MCF 10A (cell line): ENCODE measurements around the gene CHN1. TPM values are rescaled to one million over a fixed set of nuclear protein-coding genes. Genes with fewer than 3 reads are reported as not detected.

ENCODE experiments used
- BruUV-seq: library from RNA; stranded (reverse); fragments of 400-500 nt; replicated peaks from 2 replicates; lab custom pipeline; 2021; lab: Mats Ljungman, UMichigan
- CTCF ChIA-PET: fragments of 300-600 bp; sonication (Branson Sonifier 250); formaldehyde crosslinking; extraction: SDS; loops from one replicate; lab custom pipeline; 2021; ENCODE audit warnings: antibody characterized with exemption, inconsistent platforms; lab: Yijun Ruan, JAX
- POLR2A ChIA-PET: fragments of 300-600, 350-650 bp; sonication (Branson Sonifier 250); formaldehyde crosslinking; extraction: SDS; loops from one replicate; lab custom pipeline; 2020; ENCODE audit warnings: antibody characterized with exemption, inconsistent platforms; lab: Yijun Ruan, JAX
- DNase-seq: peaks from one replicate; pipeline ENCODE4 v3.0.0-alpha.2; 2018; ENCODE audit not compliant: unreplicated experiment
- H3K27ac Mint-ChIP-seq: one replicate; pipeline ENCODE4 v1.8.0; 2022; ENCODE audit warnings: mild to moderate bottlenecking, low read depth, mixed read lengths; ENCODE audit not compliant: unreplicated experiment
- H3K27me3 Mint-ChIP-seq: one replicate; pipeline ENCODE4 v1.8.0; 2022; ENCODE audit warnings: mixed read lengths; ENCODE audit not compliant: insufficient read depth, unreplicated experiment
- H3K36me3 Mint-ChIP-seq: one replicate; pipeline ENCODE4 v1.8.0; 2022; ENCODE audit warnings: mild to moderate bottlenecking, moderate library complexity, mixed read lengths; ENCODE audit not compliant: insufficient read depth, unreplicated experiment
- H3K4me1 Mint-ChIP-seq: one replicate; pipeline ENCODE4 v1.8.0; 2022; ENCODE audit warnings: mixed read lengths; ENCODE audit not compliant: insufficient read depth, unreplicated experiment
- H3K4me3 Mint-ChIP-seq: one replicate; pipeline ENCODE4 v1.8.0; 2022; ENCODE audit warnings: mild to moderate bottlenecking, moderate library complexity, mixed read lengths; ENCODE audit not compliant: unreplicated experiment
- H3K9me3 Mint-ChIP-seq: one replicate; pipeline ENCODE4 v1.8.0; 2022; ENCODE audit warnings: mixed read lengths; ENCODE audit not compliant: unreplicated experiment
- CTCF ChIP-seq: fragments of 200-600 bp; IDR thresholded peaks from one replicate; pipeline ENCODE4 v1.8.0; 2022; ENCODE audit warnings: antibody characterized with exemption, mild to moderate bottlenecking; ENCODE audit not compliant: unreplicated experiment
- intact Hi-C: fragments of 100-400 bp; cut with micrococcal nuclease; formaldehyde crosslinking; loops from 2 replicates; pipeline ENCODE4 v1.14.1; 2022
- total RNA-seq: library from RNA; stranded (reverse); gene quantifications from 2 replicates; pipeline ENCODE4 v1.2.3, GENCODE V29; 2022

The CHN1 gene
- total RNA-seq, 1 experiment from 2014 or later, result 6.0 TPM

GRCh38 chr2:174957050-174957449 lies 48.1 kb downstream of the CHN1 start:
- no peak overlapping the region for H3K4me3 Mint-ChIP-seq
- H3K27me3 Mint-ChIP-seq, result no peaks in the 10 kb centered on the region
- BruUV-seq, result no TSS peak
- ChIA-PET CTCF (no interaction called here), POLR2A (no interaction called here)
- H3K4me1 Mint-ChIP-seq, result no peaks in the 10 kb centered on the region
- no peaks in the 10 kb centered on the region for H3K36me3 Mint-ChIP-seq
- H3K9me3 Mint-ChIP-seq, result no peaks in the 10 kb centered on the region
- intact Hi-C loops, result no loop called here
- no peak for TF ChIP-seq CTCF
- H3K27ac Mint-ChIP-seq, result no peak overlapping the region
- DNase-seq, result no peak

GRCh38 chr2:174952607-174953006 lies 52.6 kb downstream of the CHN1 start:
- no peak for DNase-seq
- Mint-ChIP-seq H3K27me3 (no peaks in the 10 kb centered on the region), H3K9me3 (no peaks in the 10 kb centered on the region), H3K4me1 (peaks cover 6% of the 10 kb centered on the region), H3K4me3 (no peak overlapping the region), H3K36me3 (no peaks in the 10 kb centered on the region), H3K27ac (no peak overlapping the region)
- CTCF ChIA-PET, result no interaction called here
- TF ChIP-seq CTCF, result no peak
- no TSS peak for BruUV-seq
- POLR2A ChIA-PET, result no interaction called here
- intact Hi-C loops, result no loop called here

GRCh38 chr2:174951745-174952144 lies 53.4 kb downstream of the CHN1 start:
- H3K27ac Mint-ChIP-seq, result no peak overlapping the region
- peaks cover 6% of the 10 kb centered on the region for H3K4me1 Mint-ChIP-seq
- no peak for TF ChIP-seq CTCF

GRCh38 chr2:174949988-174950687 lies 55.0 kb downstream of the CHN1 start:
- H3K27me3 Mint-ChIP-seq, result no peaks in the 10 kb centered on the region
- no peak overlapping the region for H3K4me3 Mint-ChIP-seq
- DNase-seq, result no peak
- no peaks in the 10 kb centered on the region for H3K9me3 Mint-ChIP-seq
- no peak overlapping the region for H3K27ac Mint-ChIP-seq
- no peak for TF ChIP-seq CTCF
- ChIA-PET POLR2A (no interaction called here), CTCF (interaction anchor here (0.6 kb wide), 1 partner anchor 154 kb away, joined by 3 read pairs; no protein-coding TSS in a partner anchor)
- no peaks in the 10 kb centered on the region for H3K36me3 Mint-ChIP-seq
- intact Hi-C loops, result no loop called here
- no TSS peak for BruUV-seq
- H3K4me1 Mint-ChIP-seq, result peaks cover 6% of the 10 kb centered on the region

More at GRCh38 chr2:174951745-174952144, 53.4 kb downstream of the CHN1 start:
- Mint-ChIP-seq H3K9me3 (no peaks in the 10 kb centered on the region), H3K4me3 (no peak overlapping the region), H3K27me3 (no peaks in the 10 kb centered on the region), H3K36me3 (no peaks in the 10 kb centered on the region)
- BruUV-seq, result no TSS peak
- POLR2A ChIA-PET, result no interaction called here
- CTCF ChIA-PET, result no interaction called here
- peak; percentile 18 for DNase-seq
- intact Hi-C loops, result no loop called here
